Stomach (tissue), 9 donors: Measurements from ENCODE around the gene VN1R5. TPM values are rescaled to one million over a fixed set of nuclear protein-coding genes. Genes with fewer than 3 reads are reported as not detected.
A peak's percentile ranks its signal among the peaks of the same experiment; 100 is the strongest.

Source experiments
- DNase-seq, 2 donors: peaks; one replicate each; pipeline versions ENCODE4 v3.0.0 to v3.0.0-alpha.2; 2013 to 2019
- H3K27ac ChIP-seq, 5 donors: fragments of 200-600 bp in 4 of 5; sonication (generic) in 4 of 5; one replicate each; pipeline ENCODE4 v1.5.1; 2013 to 2019; ENCODE audit warnings: mild to moderate bottlenecking in 1 of 5, moderate library complexity in 1 of 5
- H3K27me3 ChIP-seq, 3 donors: fragments of 200-600 bp; sonication (generic); one replicate each; pipeline ENCODE4 v1.5.1; 2017 to 2019; ENCODE audit warnings: mixed run types in 1 of 3
- H3K36me3 ChIP-seq, 4 donors: fragments of 200-600 bp; sonication (generic); 1 replicate in 3 of 4; 2 replicates in 1 of 4; pipeline ENCODE4 v1.5.1; 2016 to 2019
- H3K4me1 ChIP-seq, 4 donors: fragments of 200-600 bp; sonication (generic); one replicate each; pipeline ENCODE4 v1.5.1; 2016 to 2019
- H3K4me3 ChIP-seq, 4 donors: fragments of 200-600 bp; sonication (generic) in 3 of 4; one replicate each; pipeline ENCODE4 v1.5.1; 2016 to 2019; ENCODE audit warnings: mild to moderate bottlenecking in 1 of 4
- H3K9me3 ChIP-seq, 4 donors: fragments of 200-600 bp; sonication (generic); one replicate each; pipeline ENCODE4 v1.5.1; 2016 to 2019
- EP300 ChIP-seq: sonication (generic); formaldehyde crosslinking; IDR thresholded peaks from one replicate; pipeline ENCODE4 v1.6.1; 2017; ENCODE audit warnings: antibody characterized with exemption
- POLR2A ChIP-seq, 4 donors: fragments of 450-650 bp; IDR thresholded peaks; one replicate each; pipeline ENCODE4 v1.6.1; 2016; ENCODE audit warnings: antibody characterized with exemption in 4 of 4, control low read depth in 2 of 4, mild to moderate bottlenecking in 1 of 4, moderate library complexity in 1 of 4
- POLR2AphosphoS5 ChIP-seq, 3 donors: sonication (generic); formaldehyde crosslinking; IDR thresholded peaks; one replicate each; pipeline ENCODE4 v1.6.1; 2016; ENCODE audit warnings: antibody characterized with exemption in 3 of 3
- WGBS, 5 donors: extraction: QIAGEN DNeasy Blood & Tissue Kit in 3 of 5; methylation state at CpG; one replicate each; pipeline versions ENCODE4 v1.1.5 to v1.1.7; 2013 to 2018; 5-methylcytosine and 5-hydroxymethylcytosine counted together
- intact Hi-C: fragments of 100-400 bp; cut with DNase I; formaldehyde crosslinking; loops from one replicate; pipeline ENCODE4 v1.15.1; 2023; ENCODE audit warnings: low total_unique reads
- polyA plus RNA-seq, 3 donors: library from polyadenylated mRNA; stranded (reverse); fragments of 200-250 nt; gene quantifications; one replicate each; pipeline ENCODE4 v1.2.3, GENCODE V29; 2013
- small RNA-seq, 4 donors: library from RNA; depleted of rRNA; stranded (forward); fragments of <200 nt; gene quantifications; one replicate each; pipeline ENCODE3, GENCODE V24; 2016
- total RNA-seq, 5 donors: library from RNA; depleted of rRNA; stranded (reverse); fragments of >200 nt; gene quantifications; one replicate each; pipeline versions ENCODE4 v1.1.0 to v1.2.3, GENCODE V29; 2014 to 2016
- TF ChIP-seq, protein P1 (sequence below), 7 experiments: fragments of 450-650 bp in 4 of 7; fragments of 200-600 bp in 3 of 7; sonication (generic) in 3 of 7; IDR thresholded peaks; one replicate each; pipeline ENCODE4 v1.5.1; 2016 to 2019; ENCODE audit warnings: antibody characterized with exemption in 7 of 7, control low read depth in 2 of 7, mild to moderate bottlenecking in 1 of 7
- donor health status: healthy with polysubstance abuse.
- donor health status: Bipolar disorder and iron deficiency.
- donor health status: healthy.

The VN1R5 gene
- total and polyA plus RNA-seq, 8 donors: not detected

GRCh38 chr1:247303216-247303615 lies 47.3 kb downstream of the VN1R5 start:
- Histone ChIP-seq H3K36me3 (peaks cover 27 to 97% (median 92%) of the 10 kb centered on the region in 4 donors), H3K27me3 (no peaks in the 10 kb centered on the region), H3K4me1 (no peaks in the 10 kb centered on the region), H3K9me3 (no peaks in the 10 kb centered on the region), H3K4me3 (no peak overlapping the region), H3K27ac (peak overlapping the region in 1 of 5 donors; percentile 12)
- peak in 1 of 2 donors; percentile 17 for DNase-seq
- 39 to 67% (median 42%) methylated on average over 5 of the region's 5 CpGs for WGBS, 5 donors
- intact Hi-C loops: no loop called here
- TF ChIP-seq POLR2AphosphoS5 (IDR thresholded peaks at IDR 0.05) (no peak), EP300 (no peak), POLR2A (IDR thresholded peaks at IDR 0.05) (no peak)
- TF ChIP-seq, protein P1, sequence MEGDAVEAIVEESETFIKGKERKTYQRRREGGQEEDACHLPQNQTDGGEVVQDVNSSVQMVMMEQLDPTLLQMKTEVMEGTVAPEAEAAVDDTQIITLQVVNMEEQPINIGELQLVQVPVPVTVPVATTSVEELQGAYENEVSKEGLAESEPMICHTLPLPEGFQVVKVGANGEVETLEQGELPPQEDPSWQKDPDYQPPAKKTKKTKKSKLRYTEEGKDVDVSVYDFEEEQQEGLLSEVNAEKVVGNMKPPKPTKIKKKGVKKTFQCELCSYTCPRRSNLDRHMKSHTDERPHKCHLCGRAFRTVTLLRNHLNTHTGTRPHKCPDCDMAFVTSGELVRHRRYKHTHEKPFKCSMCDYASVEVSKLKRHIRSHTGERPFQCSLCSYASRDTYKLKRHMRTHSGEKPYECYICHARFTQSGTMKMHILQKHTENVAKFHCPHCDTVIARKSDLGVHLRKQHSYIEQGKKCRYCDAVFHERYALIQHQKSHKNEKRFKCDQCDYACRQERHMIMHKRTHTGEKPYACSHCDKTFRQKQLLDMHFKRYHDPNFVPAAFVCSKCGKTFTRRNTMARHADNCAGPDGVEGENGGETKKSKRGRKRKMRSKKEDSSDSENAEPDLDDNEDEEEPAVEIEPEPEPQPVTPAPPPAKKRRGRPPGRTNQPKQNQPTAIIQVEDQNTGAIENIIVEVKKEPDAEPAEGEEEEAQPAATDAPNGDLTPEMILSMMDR (IDR thresholded peaks at IDR 0.05): no peak

DNA sequence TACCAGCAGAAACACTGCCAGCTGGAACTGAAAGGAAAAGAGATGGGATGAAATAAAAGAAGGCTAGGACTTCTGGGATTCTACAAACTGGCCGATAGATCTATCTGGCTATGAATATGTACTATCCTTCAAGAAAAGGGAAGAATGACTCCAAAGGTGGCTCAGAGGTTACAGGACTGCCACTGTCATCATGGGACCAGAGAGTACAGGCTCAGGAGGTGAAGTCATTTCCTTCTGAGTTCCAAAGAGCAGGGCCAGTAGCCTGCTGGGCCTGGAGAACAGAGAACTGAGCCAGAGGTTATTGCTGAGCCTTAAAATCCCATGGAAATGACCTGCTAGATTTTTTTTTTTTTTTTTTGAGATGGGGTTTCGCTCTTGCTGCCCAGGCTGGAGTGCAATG lies 48.2 kb downstream of the VN1R5 start:
- H3K27me3 ChIP-seq: no peaks in the 10 kb centered on the region
- no peak for DNase-seq
- no peak overlapping the region for H3K4me3 ChIP-seq
- TF ChIP-seq POLR2A (IDR thresholded peaks at IDR 0.05): no peak
- TF ChIP-seq POLR2AphosphoS5 (IDR thresholded peaks at IDR 0.05): no peak
- no peak for TF ChIP-seq EP300
- TF ChIP-seq, protein P1 (IDR thresholded peaks at IDR 0.05): no peak
- WGBS, 5 donors: 92 to 100% (median 97%) methylated on average over 2 of the region's 2 CpGs
- intact Hi-C loops: no loop called here
- H3K36me3 ChIP-seq: peaks cover 35 to 100% (median 96%) of the 10 kb centered on the region in 4 donors
- no peaks in the 10 kb centered on the region for H3K4me1 ChIP-seq
- no peak overlapping the region for H3K27ac ChIP-seq
- no peaks in the 10 kb centered on the region for H3K9me3 ChIP-seq

Small RNAs within 50 kb of the gene (small RNA-seq; reads per million reads assigned to genes)
- gene RF00019: 0 reads per million in 4 donors

Other genes starting within 250 kb of the VN1R5 start
- gene ZNF695, start 248.0 kb upstream of the VN1R5 start, total RNA-seq: under 1 TPM in 1 of 5 donors, not detected in 4; 0.92 TPM
- gene ZNF695, start 248.0 kb upstream of the VN1R5 start, polyA plus RNA-seq: under 1 TPM in 2 of 3 donors, not detected in 1; 0.44 to 0.63 TPM
- gene ZNF670, start 177.3 kb upstream of the VN1R5 start, total RNA-seq: 10 to 100 TPM in 1 of 5 donors, 1 to 10 TPM in 2, not detected in 2; 2.6 to 10.6 (median 6.2) TPM
- gene ZNF670, start 177.3 kb upstream of the VN1R5 start, polyA plus RNA-seq: 1 to 10 TPM; 1.6 to 4.9 (median 3.1) TPM
- gene ZNF669, start 151.7 kb upstream of the VN1R5 start, total RNA-seq: 10 to 100 TPM in 1 of 5 donors, 1 to 10 TPM in 3, under 1 TPM in 1; 0.58 to 21.7 (median 5.2) TPM
- gene ZNF669, start 151.7 kb upstream of the VN1R5 start, polyA plus RNA-seq: 1 to 10 TPM; 3.1 to 4.3 (median 3.2) TPM
- gene ZNF124, start 84.1 kb upstream of the VN1R5 start, total RNA-seq: 100 to 1,000 TPM in 2 of 5 donors, 10 to 100 TPM in 3; 11.9 to 136 (median 28.1) TPM
- gene ZNF124, start 84.1 kb upstream of the VN1R5 start, polyA plus RNA-seq: 1 to 10 TPM; 1.1 to 2.9 (median 2.4) TPM
- 10 to 100 TPM in 4 of 5 donors, 1 to 10 TPM in 1; 7.6 to 25.8 (median 14.5) TPM for gene ZNF496, start 75.8 kb downstream of the VN1R5 start, total RNA-seq
- 1 to 10 TPM; 5.8 to 9.8 (median 8.7) TPM for gene ZNF496, start 75.8 kb downstream of the VN1R5 start, polyA plus RNA-seq
- gene NLRP3, start 160.1 kb downstream of the VN1R5 start, total RNA-seq: 1 to 10 TPM in 3 of 5 donors, under 1 TPM in 1, not detected in 1; under 0.01 to 5.5 (median 3.5) TPM
- 1 to 10 TPM in 1 of 3 donors, under 1 TPM in 2; 0.20 to 2.3 (median 0.61) TPM for gene NLRP3, start 160.1 kb downstream of the VN1R5 start, polyA plus RNA-seq
- not detected for gene OR2B11, start 202.0 kb downstream of the VN1R5 start, total RNA-seq
- not detected for gene OR2B11, start 202.0 kb downstream of the VN1R5 start, polyA plus RNA-seq